Hematopoietic multipotent progenitor cell treated with erythropoietin and hydrocortisone succinate and interleukin-3 and kit ligand, for 15 days (in vitro differentiated cells): ENCODE results near the gene PRPF19.

Source experiments
- DNase-seq: peaks from one replicate; pipeline ENCODE4 v3.0.0-alpha.2; 2015; ENCODE audit warnings: low spot score

Gene PRPF19

DNA sequence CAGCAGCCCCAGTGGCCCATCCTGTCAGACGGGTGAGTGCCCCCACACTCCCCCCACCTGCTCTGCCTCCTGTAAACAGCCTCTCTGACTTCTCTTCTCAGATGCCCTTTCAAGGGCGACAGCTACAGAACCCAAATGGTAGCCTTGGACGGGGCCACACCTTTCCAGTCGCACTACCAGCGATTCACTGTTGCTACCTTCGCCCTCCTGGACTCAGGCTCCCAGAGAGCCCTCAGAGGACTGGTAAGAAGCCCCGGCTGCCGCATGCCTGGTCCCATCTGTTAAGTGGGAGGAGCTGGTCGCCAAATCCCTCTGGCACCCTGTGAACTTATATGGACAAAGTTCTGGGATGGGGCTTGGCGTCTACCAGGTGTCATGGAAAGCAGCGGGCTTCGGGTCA lies 32.9 kb downstream of the PRPF19 start:
- no peak for DNase-seq

DNA sequence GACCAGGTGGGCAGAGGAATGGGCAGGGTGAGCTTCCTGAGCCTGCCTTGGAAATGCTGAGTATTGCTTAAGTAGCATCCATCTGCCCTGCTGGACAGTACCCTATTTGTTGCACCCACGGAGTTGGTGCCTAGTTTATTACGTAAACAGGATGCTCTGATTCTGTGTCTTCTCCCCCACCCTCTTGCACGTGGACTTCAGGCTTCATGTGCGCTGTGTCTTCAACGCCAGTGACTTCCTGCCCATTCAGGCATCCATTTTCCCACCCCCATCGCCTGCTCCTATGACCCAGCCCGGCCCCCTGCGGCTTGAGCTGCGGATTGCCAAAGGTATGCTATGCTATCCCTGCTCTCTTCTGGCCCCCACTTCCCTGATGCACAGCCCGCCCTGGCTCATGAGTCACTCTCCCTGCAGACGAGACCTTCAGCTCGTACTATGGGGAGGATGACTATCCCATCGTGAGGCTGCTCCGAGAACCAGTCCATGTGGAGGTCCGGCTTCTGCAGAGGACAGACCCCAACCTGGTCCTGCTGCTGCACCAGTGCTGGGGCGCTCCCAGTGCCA lies 33.3 kb downstream of the PRPF19 start:
- no peak for DNase-seq

DNA sequence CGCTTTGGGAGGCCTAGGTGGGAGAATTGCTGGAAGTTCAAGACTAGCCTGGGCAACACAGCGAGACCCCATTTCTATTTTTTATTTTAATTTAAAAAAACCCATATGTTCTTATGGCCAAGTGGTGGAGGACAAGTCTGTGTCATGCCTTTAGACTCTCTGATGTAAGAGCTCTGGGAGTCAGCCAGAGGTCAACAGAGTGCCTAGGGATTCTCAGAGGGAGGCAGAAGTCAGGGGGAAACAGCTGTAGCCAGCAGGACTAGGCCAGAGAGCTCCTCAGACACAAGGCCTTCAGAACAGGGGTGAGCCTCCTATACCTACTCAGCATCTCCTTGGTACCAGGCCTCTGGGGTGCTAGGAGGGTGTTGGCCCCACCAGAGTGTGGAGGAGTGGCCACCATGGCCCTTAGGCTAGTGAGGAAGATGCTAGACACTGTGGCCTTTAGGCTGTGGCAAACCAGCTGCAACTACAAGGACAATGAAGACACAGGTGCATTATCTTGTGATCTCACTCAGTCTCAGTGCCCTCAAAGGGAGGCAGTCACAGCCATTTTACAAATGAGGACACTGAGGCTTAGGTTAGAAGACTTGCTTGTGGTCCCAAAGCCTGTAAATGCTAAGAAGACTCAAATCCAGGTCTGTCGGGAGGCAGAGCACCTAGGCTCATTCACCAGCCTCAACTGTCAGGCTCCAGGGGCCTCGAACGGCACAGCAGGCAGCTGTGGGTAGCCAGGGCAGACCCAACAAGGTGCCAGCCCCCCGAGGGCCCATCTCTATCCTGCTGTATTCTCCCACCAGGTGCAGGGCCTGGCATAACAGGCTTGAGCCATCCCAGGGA lies 34.0 kb downstream of the PRPF19 start:
- DNase-seq, result no peak

DNA sequence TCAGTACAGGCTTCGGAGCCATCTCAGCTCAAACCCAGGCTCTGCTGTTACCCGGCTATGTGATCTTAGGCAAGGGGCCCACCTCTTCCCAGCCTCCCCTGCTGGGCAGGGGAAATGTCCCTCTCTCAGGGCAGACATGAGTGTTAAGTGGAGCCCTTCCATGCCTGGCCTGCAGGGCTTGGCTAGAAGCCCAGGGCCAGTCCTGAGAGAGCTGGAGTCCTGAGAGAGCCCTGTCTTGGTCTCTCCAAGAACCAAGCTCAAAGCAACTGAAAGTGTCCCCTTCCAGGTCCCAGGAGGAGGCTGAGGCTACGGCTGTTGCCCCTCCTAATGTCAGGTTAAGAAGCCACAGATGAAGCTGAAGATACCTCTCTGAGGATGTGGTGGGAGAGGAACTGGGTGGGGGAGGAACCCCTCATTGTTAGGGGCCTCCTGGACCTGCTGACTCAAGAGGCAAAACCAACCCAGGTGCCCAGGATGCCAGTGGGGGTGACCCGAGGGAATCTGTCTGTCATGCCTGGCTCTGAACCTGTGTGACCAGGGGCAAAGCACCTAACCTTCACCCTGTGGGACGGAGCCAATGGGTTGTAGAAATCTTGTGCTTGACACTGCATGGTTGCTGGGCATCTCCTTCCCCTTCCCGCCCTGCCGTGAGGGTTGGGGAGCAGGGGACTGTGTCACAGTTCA lies 34.9 kb downstream of the PRPF19 start:
- no peak for DNase-seq

DNA sequence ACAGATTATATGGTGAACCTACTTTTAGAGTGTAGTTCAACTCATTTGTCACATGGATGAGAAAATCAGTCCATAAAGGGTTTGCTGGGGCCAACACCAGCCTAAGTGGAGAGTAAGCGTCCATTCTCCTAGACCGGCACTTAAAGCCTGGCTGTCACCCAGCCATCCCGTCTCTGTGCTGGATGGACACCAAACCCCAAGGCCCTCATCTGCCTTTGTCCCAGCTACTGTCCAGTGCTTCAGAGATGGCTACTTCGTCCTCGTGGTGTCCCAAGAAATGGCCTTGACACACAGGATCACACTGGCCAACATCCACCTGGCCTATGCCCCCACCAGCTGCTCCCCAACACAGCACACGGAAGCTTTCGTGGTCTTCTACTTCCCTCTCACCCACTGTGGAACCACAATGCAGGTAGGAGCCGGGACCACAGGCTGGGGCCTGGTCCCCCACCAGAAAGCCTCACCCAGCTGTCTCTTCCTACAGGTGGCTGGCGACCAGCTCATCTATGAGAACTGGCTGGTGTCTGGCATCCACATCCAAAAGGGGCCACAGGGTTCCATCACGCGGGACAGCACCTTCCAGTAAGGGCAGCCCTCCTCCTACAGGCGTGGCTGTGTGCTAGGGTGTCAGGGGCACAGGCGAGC lies 35.5 kb downstream of the PRPF19 start:
- no peak for DNase-seq

DNA sequence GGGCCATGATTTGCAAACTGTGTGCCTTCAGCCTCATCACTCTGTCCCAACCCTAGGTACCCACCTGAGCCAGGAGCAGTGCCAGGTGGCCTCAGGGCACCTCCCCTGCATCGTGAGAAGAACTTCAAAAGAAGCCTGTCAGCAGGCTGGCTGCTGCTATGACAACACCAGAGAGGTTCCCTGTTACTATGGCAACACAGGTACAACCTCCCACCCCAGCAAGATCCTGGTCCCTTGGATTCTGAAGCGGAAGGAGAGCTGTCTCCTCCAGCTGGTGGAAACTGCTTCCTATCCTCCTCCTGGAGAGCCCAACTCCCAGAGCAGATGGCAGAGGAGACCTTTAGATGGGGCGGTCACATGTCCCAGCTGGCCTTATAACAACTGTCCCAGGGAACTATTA lies 36.1 kb downstream of the PRPF19 start:
- DNase-seq, result no peak

DNA sequence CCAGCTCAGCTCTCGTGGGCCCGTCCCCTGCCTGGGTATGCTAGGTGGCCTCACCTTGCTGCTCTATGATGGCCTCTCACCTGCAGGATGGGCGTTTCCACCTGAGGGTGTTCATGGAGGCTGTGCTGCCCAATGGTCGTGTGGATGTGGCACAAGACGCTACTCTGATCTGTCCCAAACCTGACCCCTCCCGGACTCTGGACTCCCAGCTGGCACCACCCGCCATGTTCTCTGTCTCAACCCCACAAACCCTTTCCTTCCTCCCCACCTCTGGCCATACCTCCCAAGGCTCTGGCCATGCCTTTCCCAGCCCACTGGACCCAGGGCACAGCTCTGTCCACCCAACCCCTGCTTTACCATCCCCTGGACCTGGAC lies 36.9 kb downstream of the PRPF19 start:
- no peak for DNase-seq

DNA sequence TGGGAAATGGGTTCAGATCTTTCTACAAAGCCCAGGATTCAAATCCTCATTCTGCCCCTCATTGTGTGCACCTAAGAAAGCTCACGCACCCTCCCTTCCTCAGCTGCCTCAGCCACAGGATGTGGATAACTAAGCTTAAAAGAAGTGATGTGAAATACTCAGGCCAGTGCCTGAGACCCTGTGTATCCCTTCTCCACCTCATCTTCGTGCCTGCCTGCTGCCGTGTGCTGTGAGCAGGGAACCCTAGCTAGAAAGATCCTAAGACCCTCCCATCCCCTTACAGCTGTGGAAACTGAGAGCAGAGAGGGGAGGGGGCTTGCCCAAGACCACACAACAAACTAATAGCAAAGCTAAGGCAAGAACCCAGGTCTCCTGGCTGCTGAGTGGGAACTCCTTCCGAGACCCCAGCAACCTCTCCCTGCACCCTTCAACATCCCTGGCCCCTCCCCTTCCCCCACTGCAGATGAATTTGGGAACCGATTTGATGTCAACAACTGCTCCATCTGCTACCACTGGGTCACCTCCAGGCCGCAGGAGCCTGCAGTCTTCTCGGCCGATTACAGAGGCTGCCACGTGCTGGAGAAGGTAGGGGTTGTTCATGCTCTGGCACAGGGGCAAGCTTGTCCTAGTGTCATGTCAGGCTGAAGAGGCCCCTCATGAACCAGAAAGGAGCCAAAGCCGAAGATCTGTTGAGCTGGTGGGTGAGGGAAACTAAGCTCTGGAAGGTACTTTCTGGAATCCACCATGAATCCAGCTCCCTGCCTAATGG lies 37.5 kb downstream of the PRPF19 start:
- no peak for DNase-seq

DNA sequence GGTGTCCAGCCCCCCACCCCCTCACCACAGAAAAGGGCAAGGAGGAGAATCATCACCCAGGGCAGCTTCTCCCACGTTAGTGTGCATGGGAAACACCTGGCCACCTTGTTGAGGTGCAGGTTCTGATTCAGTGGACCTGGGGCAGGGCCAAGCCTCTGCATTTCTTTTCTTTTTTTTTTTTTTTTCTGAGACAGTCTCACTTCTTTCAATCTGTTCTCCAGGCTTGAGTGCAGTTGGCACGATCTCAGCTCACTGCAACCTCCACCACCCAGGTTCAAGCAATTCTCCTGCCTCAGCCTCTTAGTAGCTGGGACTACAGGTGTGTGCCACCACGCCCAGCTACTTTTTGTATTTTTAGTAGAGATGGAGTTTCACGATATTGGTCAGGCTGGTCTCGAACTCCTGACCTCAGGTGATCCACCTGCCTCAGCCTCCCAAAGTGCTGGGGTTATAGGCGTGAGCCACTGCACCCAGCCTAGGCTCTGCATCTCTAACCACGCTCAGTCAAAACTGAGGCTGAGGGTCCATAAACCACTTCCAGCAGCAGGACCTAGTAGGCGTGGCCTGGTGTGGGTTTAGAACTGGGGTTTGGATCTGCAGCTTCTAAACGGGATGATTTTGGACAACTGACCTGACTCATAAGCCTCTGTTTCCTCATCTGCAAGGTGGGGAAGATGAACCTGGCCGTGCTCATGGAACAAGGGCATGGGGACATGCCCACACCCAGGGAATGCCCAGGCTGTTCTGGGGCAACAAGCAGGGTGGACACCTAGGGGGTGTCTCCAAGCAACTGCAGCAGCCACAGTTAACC lies 38.3 kb downstream of the PRPF19 start:
- no peak for DNase-seq

DNA sequence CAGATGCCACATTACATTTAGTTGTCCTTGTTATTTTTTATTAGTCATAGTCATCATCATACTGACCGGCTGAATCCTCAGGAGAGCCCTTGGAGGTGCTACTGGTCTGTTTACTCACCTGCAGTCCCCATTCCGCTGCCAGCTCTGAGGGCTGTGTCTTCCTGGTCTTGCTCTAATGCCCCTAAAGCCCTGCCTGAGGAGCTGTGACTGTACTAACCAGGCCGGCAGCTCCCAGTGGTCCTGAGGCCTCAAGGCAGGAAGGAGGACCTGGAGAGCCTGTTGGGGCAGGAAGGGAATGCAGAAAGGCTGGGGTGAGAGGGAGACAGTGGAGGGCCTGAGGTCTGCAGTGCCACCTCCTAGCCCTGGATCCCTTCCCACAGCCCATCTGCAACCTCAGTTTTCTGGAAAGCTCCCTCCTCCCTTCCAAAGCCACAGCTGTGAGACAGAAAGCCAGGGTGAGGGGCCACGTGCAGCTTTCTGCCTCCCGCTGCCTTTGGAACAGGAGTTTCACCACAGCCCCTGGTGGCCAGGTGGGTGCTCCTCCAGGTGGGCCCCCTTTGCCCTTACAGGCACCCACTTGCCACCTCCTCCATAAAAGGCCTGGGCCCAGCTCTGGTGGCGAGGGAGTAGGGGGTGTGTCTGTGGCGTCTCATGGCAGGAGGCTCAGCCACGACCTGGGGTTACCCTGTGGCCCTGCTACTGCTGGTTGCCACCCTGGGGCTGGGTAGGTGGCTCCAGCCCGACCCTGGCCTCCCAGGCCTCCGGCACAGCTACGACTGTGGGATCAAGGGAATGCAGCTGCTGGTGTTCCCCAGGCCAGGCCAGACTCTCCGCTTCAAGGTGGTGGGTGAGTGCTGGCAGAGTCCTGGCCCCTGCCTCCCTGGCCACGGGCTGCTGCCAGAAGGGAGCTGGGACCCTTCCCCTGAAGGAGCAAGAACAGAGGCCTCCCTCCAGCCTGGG lies 39.2 kb downstream of the PRPF19 start, which contains the start of gene ZP1:
Gene ZP1, plus strand, starts transcription at position 632 of the 960 bp plus-strand sequence. Its CDS starts 20 bp downstream, at position 652.
- no peak for DNase-seq

DNA sequence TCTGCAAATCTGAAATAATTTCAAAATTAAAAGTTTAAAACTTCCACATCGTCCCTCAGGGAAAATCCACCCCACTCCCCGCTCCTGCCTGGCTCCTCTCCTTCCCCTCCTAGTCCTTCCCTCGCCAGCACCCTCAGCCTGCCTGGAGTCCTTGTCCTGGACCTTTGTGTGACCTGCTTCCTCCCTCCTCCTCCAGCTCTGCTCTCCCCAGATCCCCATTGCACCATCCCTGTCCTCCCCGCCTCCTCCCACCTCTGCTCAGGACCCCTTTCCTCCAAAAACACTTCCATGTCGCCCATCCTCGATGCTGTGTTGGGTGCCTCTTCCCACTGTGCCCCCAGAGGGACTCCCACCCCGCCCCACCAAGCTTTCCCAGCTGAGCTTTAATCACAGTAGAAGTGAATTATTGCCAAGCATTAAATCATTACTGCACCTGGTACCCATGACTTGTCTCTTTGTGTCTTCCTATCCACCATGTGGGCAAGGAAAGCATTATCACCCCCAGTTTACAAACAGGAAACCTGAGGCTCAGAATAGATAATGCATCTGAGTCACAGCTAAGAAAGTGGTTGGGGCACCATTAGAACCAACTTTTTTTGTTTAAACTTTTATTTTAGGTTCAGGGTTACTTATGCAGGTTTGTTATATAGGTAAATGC lies 41.4 kb downstream of the PRPF19 start:
- no peak for DNase-seq

DNA sequence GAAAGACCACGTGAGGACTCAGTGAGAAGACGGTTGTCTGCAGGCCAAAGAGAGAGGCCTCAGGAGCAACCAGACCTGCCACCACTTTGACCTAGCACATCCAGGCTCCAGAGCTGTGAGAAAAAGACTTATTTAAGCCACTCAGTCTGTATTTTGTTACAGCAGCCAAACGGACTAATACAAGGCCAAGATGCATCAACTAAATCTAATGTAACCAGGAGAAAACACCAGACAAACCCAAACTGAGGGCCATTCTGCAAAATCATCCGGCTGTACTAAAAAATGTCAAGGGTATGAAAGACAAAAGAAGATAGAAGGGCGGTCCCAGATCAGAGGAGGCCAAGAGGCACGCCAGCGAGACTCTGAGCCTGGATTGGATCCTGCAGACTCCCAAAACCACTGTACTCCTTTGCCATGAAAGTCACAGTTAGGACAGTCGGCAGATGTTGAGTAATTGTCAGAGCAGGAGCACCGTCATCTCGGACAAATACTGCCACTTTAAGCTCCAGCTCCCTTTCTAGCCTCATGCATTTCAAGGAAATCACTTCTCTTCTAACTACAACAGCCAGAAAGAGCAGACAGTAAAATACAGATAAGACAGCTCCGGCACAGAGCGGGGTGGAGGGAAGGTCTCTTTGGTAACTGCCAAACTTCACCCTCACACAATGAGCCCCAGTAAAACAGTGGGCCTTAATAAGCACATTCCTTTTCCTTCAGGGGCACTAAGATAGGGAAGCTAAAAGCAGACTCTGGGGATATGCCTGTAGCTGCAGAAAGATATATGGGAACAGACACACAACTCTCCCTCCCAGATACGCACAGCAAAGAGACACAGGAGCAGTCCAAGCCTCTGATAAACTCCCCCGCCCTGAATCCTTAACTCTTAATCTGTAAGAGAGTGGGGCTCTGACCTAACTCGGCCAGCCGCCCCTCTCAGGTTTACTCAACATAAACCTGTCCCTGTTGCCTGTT lies 42.5 kb downstream of the PRPF19 start:
- no peak for DNase-seq

DNA sequence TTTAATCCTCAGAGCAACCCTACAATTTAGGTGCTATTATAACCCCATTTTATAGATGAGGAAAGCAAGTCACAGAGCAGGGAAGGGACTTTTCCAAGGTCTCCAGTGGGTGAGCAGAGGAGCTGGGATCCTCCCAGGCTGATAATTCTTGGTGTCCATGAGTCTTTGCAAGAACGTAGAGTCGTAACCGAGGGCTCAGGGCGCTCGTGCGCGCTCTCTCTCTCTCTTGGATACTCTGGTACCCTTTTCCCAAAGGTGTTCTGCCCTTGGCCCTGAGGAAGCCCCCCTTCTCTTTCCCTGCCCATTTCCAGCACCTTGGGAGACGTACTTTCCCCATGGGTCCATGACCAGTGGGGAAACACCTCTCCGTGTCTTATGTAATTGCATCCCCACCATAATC lies 44.2 kb downstream of the PRPF19 start:
- no peak for DNase-seq

DNA sequence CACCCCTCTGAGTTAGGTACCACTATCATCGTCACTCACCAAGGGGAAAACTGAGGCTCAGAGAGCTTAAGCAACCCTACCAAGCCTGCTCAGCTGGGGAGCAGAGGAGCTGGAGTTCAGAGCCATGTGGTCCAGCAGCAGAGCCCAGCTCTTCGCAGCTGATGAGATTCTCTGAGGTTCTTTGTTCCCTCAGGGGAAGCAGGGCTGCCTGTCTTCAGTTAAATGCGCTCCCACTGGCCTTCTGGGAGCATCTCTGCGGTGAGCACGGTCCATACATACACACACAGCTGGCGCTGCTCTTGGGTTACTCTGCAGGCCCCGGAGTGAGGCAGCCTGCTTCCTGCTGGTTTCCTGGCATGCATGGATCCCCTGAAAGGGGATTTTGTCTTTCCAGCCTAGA lies 45.4 kb downstream of the PRPF19 start:
- DNase-seq, result no peak

DNA sequence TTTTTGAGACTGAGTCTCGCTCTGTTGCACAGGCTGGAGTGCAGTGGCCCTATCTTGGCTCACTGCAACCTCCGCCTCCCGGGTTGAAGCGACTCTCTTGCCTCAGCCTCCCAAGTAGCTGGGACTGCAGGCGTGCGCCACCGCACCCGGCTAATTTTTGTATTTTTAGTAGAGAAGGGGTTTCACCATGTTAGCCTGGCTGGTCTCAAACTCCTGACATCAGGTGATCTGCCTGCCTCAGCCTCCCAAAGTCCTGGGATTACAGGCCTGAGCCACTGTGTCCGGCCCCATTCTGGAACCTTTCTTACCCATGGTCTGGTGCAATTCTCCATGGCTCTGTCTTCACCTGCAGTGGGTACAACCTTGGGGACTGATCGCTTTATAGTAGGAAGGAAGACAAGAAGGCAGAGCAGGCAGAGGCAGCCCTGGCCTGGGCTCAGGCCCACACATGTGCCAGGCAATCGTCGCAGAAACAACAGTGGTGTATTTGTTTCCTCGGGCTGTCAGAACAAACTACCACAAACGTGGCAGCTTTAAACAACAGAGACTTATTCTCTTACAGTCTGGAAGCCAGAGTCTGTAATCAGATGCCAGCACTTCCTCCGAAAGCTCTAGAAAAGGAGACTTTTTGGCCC lies 46.7 kb downstream of the PRPF19 start:
- DNase-seq, result no peak

DNA sequence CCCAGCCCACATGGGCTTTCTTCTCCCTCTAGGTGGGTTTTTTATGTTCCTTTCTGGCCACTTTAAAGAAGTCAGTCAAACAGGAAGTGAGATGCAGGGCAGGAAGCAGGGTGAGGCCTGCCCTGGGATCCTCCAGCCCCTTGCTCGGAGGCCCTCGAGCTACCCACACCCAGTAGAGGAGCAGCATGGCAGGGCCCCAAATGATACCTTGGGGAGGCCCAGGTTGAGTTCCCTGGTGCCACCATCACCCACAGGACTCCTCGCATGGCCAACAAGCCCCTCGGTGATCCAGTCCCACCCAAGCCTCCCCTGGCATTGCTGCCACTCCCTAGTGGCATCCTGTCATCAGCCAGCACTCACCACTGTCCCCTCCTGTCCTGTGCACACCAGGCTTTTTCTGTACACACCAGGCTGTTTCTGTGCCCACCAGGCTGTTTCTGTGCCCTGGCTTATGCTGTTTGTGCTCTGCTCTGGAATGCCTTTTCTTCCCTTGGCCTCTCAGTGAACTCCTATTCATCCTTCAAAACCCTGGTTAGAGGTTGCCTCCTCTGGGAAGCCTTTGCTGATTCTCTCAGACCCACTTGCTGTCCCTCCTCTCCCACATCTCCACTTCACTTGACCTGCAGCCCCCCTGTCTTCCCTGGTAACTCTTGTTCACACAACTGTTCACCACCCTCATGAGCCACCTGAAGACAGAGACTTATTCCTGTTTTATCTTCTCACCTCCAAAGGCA lies 47.5 kb downstream of the PRPF19 start:
- no peak for DNase-seq

DNA sequence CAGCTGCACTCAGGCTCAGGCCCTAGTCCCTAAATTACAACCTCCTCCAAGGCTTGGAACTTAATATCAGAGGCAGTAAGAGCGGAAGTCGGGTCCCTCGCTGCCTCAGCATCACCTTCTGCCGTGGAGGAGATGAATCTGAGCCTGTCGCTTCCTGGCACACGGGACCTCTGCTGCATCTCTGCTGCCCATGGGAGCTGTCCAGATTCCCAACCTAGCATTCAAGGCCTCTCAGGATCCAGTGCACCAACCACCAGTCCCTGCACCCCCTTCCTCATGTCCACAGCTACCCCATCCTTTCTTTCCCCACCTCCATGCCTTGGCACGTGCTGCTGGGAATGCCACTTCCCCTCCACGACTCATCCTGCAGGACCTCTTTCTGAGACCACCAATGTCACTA lies 48.1 kb downstream of the PRPF19 start:
- DNase-seq, result no peak
